MCF 10A (cell line): ENCODE data around the gene PHF19. TPM values are rescaled to one million over a fixed set of nuclear protein-coding genes. Genes with fewer than 3 reads are reported as not detected.

Source experiments
- BruUV-seq: library from RNA; stranded (reverse); fragments of 400-500 nt; replicated peaks from 2 replicates; lab custom pipeline; 2021; lab: Mats Ljungman, UMichigan
- CTCF ChIA-PET: fragments of 300-600 bp; sonication (Branson Sonifier 250); formaldehyde crosslinking; extraction: SDS; loops from one replicate; lab custom pipeline; 2021; ENCODE audit warnings: antibody characterized with exemption, inconsistent platforms; lab: Yijun Ruan, JAX
- POLR2A ChIA-PET: fragments of 300-600, 350-650 bp; sonication (Branson Sonifier 250); formaldehyde crosslinking; extraction: SDS; loops from one replicate; lab custom pipeline; 2020; ENCODE audit warnings: antibody characterized with exemption, inconsistent platforms; lab: Yijun Ruan, JAX
- DNase-seq: peaks from one replicate; pipeline ENCODE4 v3.0.0-alpha.2; 2018; ENCODE audit not compliant: unreplicated experiment
- H3K27ac Mint-ChIP-seq: one replicate; pipeline ENCODE4 v1.8.0; 2022; ENCODE audit warnings: mild to moderate bottlenecking, low read depth, mixed read lengths; ENCODE audit not compliant: unreplicated experiment
- H3K27me3 Mint-ChIP-seq: one replicate; pipeline ENCODE4 v1.8.0; 2022; ENCODE audit warnings: mixed read lengths; ENCODE audit not compliant: insufficient read depth, unreplicated experiment
- H3K36me3 Mint-ChIP-seq: one replicate; pipeline ENCODE4 v1.8.0; 2022; ENCODE audit warnings: mild to moderate bottlenecking, moderate library complexity, mixed read lengths; ENCODE audit not compliant: insufficient read depth, unreplicated experiment
- H3K4me1 Mint-ChIP-seq: one replicate; pipeline ENCODE4 v1.8.0; 2022; ENCODE audit warnings: mixed read lengths; ENCODE audit not compliant: insufficient read depth, unreplicated experiment
- H3K4me3 Mint-ChIP-seq: one replicate; pipeline ENCODE4 v1.8.0; 2022; ENCODE audit warnings: mild to moderate bottlenecking, moderate library complexity, mixed read lengths; ENCODE audit not compliant: unreplicated experiment
- H3K9me3 Mint-ChIP-seq: one replicate; pipeline ENCODE4 v1.8.0; 2022; ENCODE audit warnings: mixed read lengths; ENCODE audit not compliant: unreplicated experiment
- CTCF ChIP-seq: fragments of 200-600 bp; IDR thresholded peaks from one replicate; pipeline ENCODE4 v1.8.0; 2022; ENCODE audit warnings: antibody characterized with exemption, mild to moderate bottlenecking; ENCODE audit not compliant: unreplicated experiment
- intact Hi-C: fragments of 100-400 bp; cut with micrococcal nuclease; formaldehyde crosslinking; loops from 2 replicates; pipeline ENCODE4 v1.14.1; 2022
- total RNA-seq: library from RNA; stranded (reverse); gene quantifications from 2 replicates; pipeline ENCODE4 v1.2.3, GENCODE V29; 2022

The PHF19 gene
- total RNA-seq, 1 experiment from 2014 or later = 61.0 TPM

- no peak for TF ChIP-seq CTCF
- no TSS peak for BruUV-seq
- Mint-ChIP-seq H3K4me3 (no peak overlapping the region), H3K9me3 (no peaks in the 10 kb centered on the region), H3K27me3 (no peaks in the 10 kb centered on the region), H3K27ac (no peak overlapping the region), H3K36me3 (peaks cover 3% of the 10 kb centered on the region), H3K4me1 (peaks cover 14% of the 10 kb centered on the region)
- intact Hi-C loops = no loop called here
- ChIA-PET POLR2A (interaction anchor here (0.6 kb wide), 1 partner anchor 11 kb away, joined by 3 read pairs; no protein-coding TSS in a partner anchor), CTCF (interaction anchor here (0.8 to 3.3 kb wide), 2 partner anchors 13 to 14 kb away, joined by 3 to 23 read pairs; no protein-coding TSS in a partner anchor)
- DNase-seq = no peak
Observed at GRCh38 chr9:120921661-120922181, 44.7 kb upstream of the PHF19 start.

- ChIA-PET CTCF (interaction anchor here (0.6 to 3.3 kb wide), 4 partner anchors 8 to 202 kb away, joined by 3 to 23 read pairs (median 3); no protein-coding TSS in a partner anchor), POLR2A (interaction anchor here (1.5 kb wide), 1 partner anchor 14 kb away, joined by 9 read pairs; no protein-coding TSS in a partner anchor)
- Mint-ChIP-seq H3K27ac (peak overlapping the region; percentile 47), H3K4me3 (no peak overlapping the region), H3K9me3 (no peaks in the 10 kb centered on the region), H3K4me1 (peaks cover 19% of the 10 kb centered on the region), H3K36me3 (peaks cover 6% of the 10 kb centered on the region), H3K27me3 (no peaks in the 10 kb centered on the region)
- intact Hi-C loops = no loop called here
- BruUV-seq = no TSS peak
- TF ChIP-seq CTCF = no peak
- no peak for DNase-seq
Observed at GRCh38 chr9:120920806-120921178, 43.8 kb upstream of the PHF19 start.

- ChIA-PET POLR2A (interaction anchor here (1.0 to 1.5 kb wide), 2 partner anchors 11 to 15 kb away, joined by 3 to 9 read pairs; no protein-coding TSS in a partner anchor), CTCF (interaction anchor here (0.6 to 3.3 kb wide), 10 partner anchors 7 to 201 kb away, joined by 3 to 23 read pairs (median 3); no protein-coding TSS in a partner anchor)
- peak; percentile 20 for DNase-seq
- Mint-ChIP-seq H3K4me3 (no peak overlapping the region), H3K4me1 (peaks cover 20% of the 10 kb centered on the region), H3K36me3 (peaks cover 6% of the 10 kb centered on the region), H3K27ac (peak overlapping the region; percentile 47), H3K27me3 (no peaks in the 10 kb centered on the region), H3K9me3 (no peaks in the 10 kb centered on the region)
- no TSS peak for BruUV-seq
- intact Hi-C loops = no loop called here
- no peak for TF ChIP-seq CTCF
Observed at GRCh38 chr9:120919843-120920805, 43.1 kb upstream of the PHF19 start.
